H1 (cell line): ENCODE data around the gene ODF4. TPM values are rescaled to one million over a fixed set of nuclear protein-coding genes. Genes with fewer than 3 reads are reported as not detected.

ENCODE experiments used
- CTCF ChIA-PET: fragments of 300-600 bp; sonication (Branson Sonifier 250); formaldehyde crosslinking; loops from one replicate; lab custom pipeline; 2021; ENCODE audit not compliant: partially characterized antibody; lab: Charles Lee
- POLR2A ChIA-PET: fragments of 300-600 bp; sonication (Branson Sonifier 250); formaldehyde crosslinking; loops from one replicate; lab custom pipeline; 2021; ENCODE audit warnings: inconsistent platforms; ENCODE audit not compliant: partially characterized antibody; lab: Charles Lee
- DNase-seq, 2 experiments: peaks; one replicate each; pipeline versions ENCODE4 v3.0.0 to v3.0.0-alpha.2; 2010 to 2022; ENCODE audit warnings: low spot score in 2 of 2, low read depth in 1 of 2, mixed read lengths in 1 of 2
- FAIRE-seq: peaks from 2 replicates; lab custom pipeline; 2011; peaks lifted over from hg19 to GRCh38; lab: Jason Lieb, UNC
- H2AFZ ChIP-seq: 2 replicates; pipeline ENCODE4 v1.8.1; 2012; ENCODE audit warnings: low read length, inconsistent platforms
- H2AK5ac ChIP-seq: 2 replicates; pipeline ENCODE4 v1.6.1; 2013; ENCODE audit warnings: low read depth, low read length
- H2BK120ac ChIP-seq: replicated peaks from 2 replicates; pipeline ENCODE3; 2013; ENCODE audit warnings: low read depth, low read length, inconsistent platforms
- H2BK12ac ChIP-seq: 2 replicates; pipeline ENCODE4 v1.6.1; 2013; ENCODE audit warnings: low read depth, low read length
- H2BK15ac ChIP-seq: 2 replicates; pipeline ENCODE4 v1.6.1; 2013; ENCODE audit warnings: low read length
- H2BK20ac ChIP-seq: 2 replicates; pipeline ENCODE4 v1.6.1; 2013; ENCODE audit warnings: low read length
- H2BK5ac ChIP-seq: 2 replicates; pipeline ENCODE4 v1.6.1; 2013; ENCODE audit warnings: low read depth, low read length
- H3K14ac ChIP-seq: 2 replicates; pipeline ENCODE4 v1.6.1; 2013; ENCODE audit warnings: inconsistent platforms; ENCODE audit not compliant: insufficient read length
- H3K18ac ChIP-seq: 2 replicates; pipeline ENCODE4 v1.6.1; 2013; ENCODE audit warnings: low read length; ENCODE audit errors: extremely low read depth
- H3K23ac ChIP-seq: 2 replicates; pipeline ENCODE4 v1.6.1; 2013; ENCODE audit warnings: inconsistent platforms; ENCODE audit not compliant: insufficient read length
- H3K23me2 ChIP-seq: 2 replicates; pipeline ENCODE4 v1.6.1; 2013; ENCODE audit warnings: low read depth, low read length
- H3K27ac ChIP-seq: 2 replicates; pipeline ENCODE4 v1.6.1; 2011; ENCODE audit warnings: low read depth, low read length, inconsistent platforms
- H3K27me3 ChIP-seq, 4 experiments: replicated peaks in 1 of 4; 1 replicate in 1 of 4; 2 replicates in 3 of 4; pipeline versions ENCODE4 v1.6.1 to v1.8.1; 2011 to 2013; ENCODE audit warnings: low read length in 3 of 4, mild to moderate bottlenecking in 3 of 4, inconsistent platforms in 2 of 4, mixed read lengths in 2 of 4, moderate library complexity in 1 of 4; ENCODE audit not compliant: control insufficient read depth in 3 of 4, insufficient read depth in 3 of 4; ENCODE audit errors: extremely low read depth in 1 of 4
- H3K36me3 ChIP-seq, 4 experiments: 2 replicates each; pipeline versions ENCODE4 v1.6.1 to v1.8.1; 2011 to 2013; ENCODE audit warnings: mild to moderate bottlenecking in 4 of 4, low read length in 3 of 4, moderate library complexity in 2 of 4, control low read depth in 1 of 4, inconsistent platforms in 1 of 4; ENCODE audit not compliant: insufficient read depth in 4 of 4, control insufficient read depth in 2 of 4
- H3K4ac ChIP-seq: replicated peaks from 2 replicates; pipeline ENCODE3; 2013; ENCODE audit warnings: low read length, low read depth, mixed read lengths, inconsistent platforms; ENCODE audit not compliant: insufficient read length
- H3K4me1 ChIP-seq, 4 experiments: replicated peaks in 1 of 4; 1 replicate in 1 of 4; 2 replicates in 3 of 4; pipeline versions ENCODE4 v1.6.1 to v1.8.1; 2011 to 2013; ENCODE audit warnings: low read length in 3 of 4, inconsistent platforms in 2 of 4, mixed read lengths in 1 of 4; ENCODE audit not compliant: insufficient read depth in 4 of 4, control insufficient read depth in 3 of 4
- H3K4me2 ChIP-seq, 2 experiments: 2 replicates each; pipeline versions ENCODE4 v1.6.1 to v1.8.1; 2011 to 2013; ENCODE audit warnings: low read depth in 2 of 2, low read length in 2 of 2, control low read depth in 1 of 2, inconsistent platforms in 1 of 2, mild to moderate bottlenecking in 1 of 2; ENCODE audit not compliant: insufficient read depth in 1 of 2
- H3K4me3 ChIP-seq, 4 experiments: fragments of 200-600, 300-600 bp in 1 of 4; sonication (generic), shearing (Covaris generic), sonication (Bioruptor Twin) in 1 of 4; 2 replicates each; pipeline versions ENCODE4 v1.5.1 to v1.8.1; 2011 to 2016; ENCODE audit warnings: low read length in 4 of 4, low read depth in 3 of 4, control low read depth in 2 of 4, inconsistent platforms in 2 of 4, mild to moderate bottlenecking in 2 of 4, mixed read lengths in 1 of 4, moderate library complexity in 1 of 4; ENCODE audit not compliant: insufficient read depth in 2 of 4; ENCODE audit errors: extremely low read depth in 1 of 4
- H3K56ac ChIP-seq: replicated peaks from 2 replicates; pipeline ENCODE3; 2013; ENCODE audit warnings: low read depth, mild to moderate bottlenecking, mixed read lengths, low read length, inconsistent platforms; ENCODE audit not compliant: insufficient read length
- H3K79me1 ChIP-seq: 2 replicates; pipeline ENCODE4 v1.6.1; 2013; ENCODE audit warnings: low read depth, low read length, control low read depth
- H3K79me2 ChIP-seq, 2 experiments: 2 replicates each; pipeline versions ENCODE4 v1.6.1 to v1.8.1; 2012 to 2013; ENCODE audit warnings: low read length in 2 of 2, mild to moderate bottlenecking in 2 of 2, inconsistent platforms in 1 of 2; ENCODE audit not compliant: insufficient read depth in 2 of 2, control insufficient read depth in 1 of 2
- H3K9ac ChIP-seq, 4 experiments: replicated peaks in 1 of 4; 1 replicate in 1 of 4; 2 replicates in 3 of 4; pipeline versions ENCODE4 v1.6.1 to v1.8.1; 2011 to 2013; ENCODE audit warnings: low read depth in 3 of 4, low read length in 3 of 4, control low read depth in 2 of 4, mild to moderate bottlenecking in 2 of 4, moderate library complexity in 2 of 4, inconsistent platforms in 1 of 4; ENCODE audit errors: extremely low read depth in 1 of 4
- H3K9me3 ChIP-seq, 2 experiments: 2 replicates each; pipeline versions ENCODE4 v1.6.1 to v1.8.1; 2012 to 2013; ENCODE audit warnings: mild to moderate bottlenecking in 2 of 2, moderate library complexity in 2 of 2, control low read depth in 1 of 2, inconsistent platforms in 1 of 2, low read depth in 1 of 2, low read length in 1 of 2, mixed read lengths in 1 of 2; ENCODE audit not compliant: insufficient read depth in 2 of 2
- H4K20me1 ChIP-seq, 2 experiments: replicated peaks in 1 of 2; 2 replicates each; pipeline versions ENCODE3 to v1.8.1; 2011 to 2013; ENCODE audit warnings: inconsistent platforms in 2 of 2, low read length in 2 of 2, mild to moderate bottlenecking in 1 of 2; ENCODE audit not compliant: insufficient read depth in 2 of 2, control insufficient read depth in 1 of 2
- H4K5ac ChIP-seq: 2 replicates; pipeline ENCODE4 v1.6.1; 2013; ENCODE audit warnings: low read length, low read depth, mixed read lengths, inconsistent platforms; ENCODE audit not compliant: insufficient read length
- H4K8ac ChIP-seq: 2 replicates; pipeline ENCODE4 v1.8.0; 2013; ENCODE audit warnings: mild to moderate bottlenecking, moderate library complexity, low read length, inconsistent platforms; ENCODE audit not compliant: insufficient read depth; ENCODE audit errors: extremely low read depth
- H4K91ac ChIP-seq: replicated peaks from 2 replicates; pipeline ENCODE3; 2013; ENCODE audit warnings: low read length, mixed read lengths, inconsistent platforms; ENCODE audit not compliant: insufficient read length
- ATF3 ChIP-seq: IDR thresholded peaks from 2 replicates; pipeline ENCODE4 v1.6.1; 2011; ENCODE audit warnings: low read depth, mild to moderate bottlenecking, low read length; ENCODE audit not compliant: insufficient read depth
- BRCA1 ChIP-seq: IDR thresholded peaks from 2 replicates; pipeline ENCODE4 v1.6.1; 2012; ENCODE audit warnings: low read depth, low read length, improper control_type of control experiment
- KDM4A ChIP-seq: IDR thresholded peaks from one replicate; pipeline ENCODE4 v1.7.1; 2012; ENCODE audit warnings: low read depth, mild to moderate bottlenecking, moderate library complexity, low read length, inconsistent platforms; ENCODE audit not compliant: severe bottlenecking
- MAFK ChIP-seq: IDR thresholded peaks from 2 replicates; pipeline ENCODE4 v1.6.1; 2012; ENCODE audit warnings: low read depth, mild to moderate bottlenecking, improper control_type of control experiment, low read length
- PHF8 ChIP-seq: fragments of 200-600 bp; sonication (generic); conservative IDR thresholded peaks from 2 replicates; pipeline ENCODE4 v1.7.1; 2012; ENCODE audit warnings: low read depth, mild to moderate bottlenecking, inconsistent platforms, low read length, moderate library complexity
- SIX5 ChIP-seq: IDR thresholded peaks from 2 replicates; pipeline ENCODE4 v1.6.1; 2011; ENCODE audit warnings: mild to moderate bottlenecking, low read depth, low read length
- SP2 ChIP-seq: IDR thresholded peaks from 2 replicates; pipeline ENCODE4 v1.6.1; 2012; ENCODE audit warnings: mild to moderate bottlenecking, low read length, inconsistent platforms
- SUZ12 ChIP-seq: fragments of 200-600 bp; sonication (generic); IDR thresholded peaks from 2 replicates; pipeline ENCODE4 v1.6.1; 2012; ENCODE audit warnings: mild to moderate bottlenecking, inconsistent platforms, low read length, moderate library complexity, mixed read lengths
- TCF12 ChIP-seq: IDR thresholded peaks from 2 replicates; pipeline ENCODE4 v1.6.1; 2011; ENCODE audit warnings: low read depth, mild to moderate bottlenecking, low read length
- TEAD4 ChIP-seq: IDR thresholded peaks from 2 replicates; pipeline ENCODE4 v1.6.1; 2012; ENCODE audit warnings: low read depth, low read length, inconsistent platforms, mixed read lengths
- WGBS, 2 experiments: shearing (Covaris generic) in 1 of 2; methylation state at CpG; one replicate each; pipeline versions ENCODE4 v1.1.6 to v1.1.7; 2013 to 2015; ENCODE audit warnings: low lambda C conversion rate in 2 of 2, mixed read lengths in 2 of 2, inconsistent platforms in 1 of 2, low coverage in 1 of 2, missing lambda C conversion rate in 1 of 2; ENCODE audit not compliant: insufficient replicate concordance in 2 of 2, insufficient coverage in 1 of 2, insufficient read length in 1 of 2; ENCODE audit errors: extremely low coverage in 1 of 2, missing lambda C conversion rate in 1 of 2; 5-methylcytosine and 5-hydroxymethylcytosine counted together
- polyA plus RNA-seq, 7 experiments: library from polyadenylated mRNA; depleted of rRNA in 3 of 7; stranded (reverse) in 5 of 7; unstranded in 2 of 7; fragments of >200 nt in 5 of 7; fragments of 200-250 nt in 2 of 7; gene quantifications; 1 replicate in 5 of 7; 2 replicates in 1 of 7; 4 replicates in 1 of 7; pipeline versions ENCODE4 v1.2.1 to v1.2.3, GENCODE V29; 2011 to 2013; ENCODE audit warnings: missing spikeins in 2 of 7, mixed read lengths in 2 of 7
- total RNA-seq: library from RNA; stranded (reverse); fragmentation: NEBNext Ultra II Directional; extraction: Animal tissue kit (Norgen Biotek cat#: 25700); gene quantifications from 2 replicates; pipeline ENCODE4 v1.2.1, GENCODE V29; 2021
- TF ChIP-seq, protein P1 (sequence below): IDR thresholded peaks from 2 replicates; pipeline ENCODE4 v1.6.1; 2012; ENCODE audit warnings: inconsistent platforms

ODF4 gene
- total and polyA plus RNA-seq, 2 of the 8 experiments (the other 6 are each of a cell fraction or from before 2014, with no cell fraction given) = not detected

DNA sequence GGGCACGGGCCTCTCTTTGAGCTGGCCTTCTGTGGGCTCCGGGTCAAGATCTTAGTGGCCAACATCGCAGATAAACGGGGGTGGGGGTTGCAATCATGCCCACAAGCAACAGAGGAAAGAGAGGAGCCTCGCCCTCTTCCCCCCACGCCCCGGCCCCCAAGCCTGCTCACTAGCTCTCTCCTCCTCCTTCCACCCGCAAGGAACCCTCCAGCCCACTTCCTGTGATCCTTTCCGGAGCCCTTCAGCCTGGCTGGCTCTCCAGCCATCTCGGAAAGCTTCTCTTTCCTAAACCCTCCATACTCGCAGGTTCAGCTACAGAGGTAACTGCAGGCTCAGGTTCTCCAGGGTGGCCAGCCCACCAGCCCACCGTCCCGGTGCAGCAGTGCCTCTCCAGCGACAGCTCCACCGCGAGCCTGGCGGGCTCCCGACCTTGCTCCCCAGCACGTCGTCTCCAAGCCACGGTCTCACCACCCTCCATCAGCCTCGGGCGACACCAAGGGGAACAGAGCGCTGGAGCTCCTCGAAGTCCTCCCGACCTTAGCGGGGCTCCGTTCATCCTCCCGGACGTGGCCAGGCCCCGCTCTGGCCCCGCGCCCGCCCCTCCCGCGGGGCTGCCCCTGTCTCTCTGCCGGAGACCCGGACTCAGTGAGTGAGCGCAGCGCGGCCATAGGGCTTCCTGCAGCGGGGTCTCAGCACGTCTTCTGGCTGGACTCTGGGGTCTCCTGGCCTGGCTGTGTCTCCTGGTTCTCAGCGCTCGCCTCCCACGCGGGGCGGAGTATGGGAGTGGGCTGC lies 12.9 kb upstream of the ODF4 start:
- POLR2A ChIA-PET = interaction anchor here (0.7 to 4.6 kb wide), 12 partner anchors 9 to 78 kb away, joined by 3 to 33 read pairs (median 6); partner anchors contain the start of genes CTC1, KRABD2, PFAS and RPL26
- TF ChIP-seq PHF8 (peak; percentile 42; the same call in 1 of the 2 replicates), MAFK (no peak), SP2 (no peak), ATF3 (no peak), KDM4A (peak; percentile 97), SUZ12 (peak; percentile 65; the same call in 1 of the 2 replicates), BRCA1 (no peak), TCF12 (no peak), SIX5 (no peak), TEAD4 (no peak)
- TF ChIP-seq, protein P1, sequence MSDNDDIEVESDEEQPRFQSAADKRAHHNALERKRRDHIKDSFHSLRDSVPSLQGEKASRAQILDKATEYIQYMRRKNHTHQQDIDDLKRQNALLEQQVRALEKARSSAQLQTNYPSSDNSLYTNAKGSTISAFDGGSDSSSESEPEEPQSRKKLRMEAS = peak; percentile 64; the same call in 1 of the 2 replicates

More for the DNA sequence above, 12.9 kb upstream of the ODF4 start:
- no peaks in the 10 kb centered on the region for H3K79me2 ChIP-seq
- peak in 1 of 2 experiments; percentile 74 for DNase-seq
- H4K20me1 ChIP-seq = no peaks in the 10 kb centered on the region
- peaks cover 0 to 11% (median 5%) of the 10 kb centered on the region in 4 experiments; a peak in 5 of 7 replicates for H3K4me1 ChIP-seq
- H3K23me2 ChIP-seq = peaks cover 11% of the 10 kb centered on the region; the same call in 1 of the 2 replicates
- peak overlapping the region; percentile 35 for H3K4ac ChIP-seq
- no peaks in the 10 kb centered on the region for H3K36me3 ChIP-seq
- H2BK12ac ChIP-seq = no peak overlapping the region
- WGBS, 2 experiments = 11% methylated on average over 43 of the region's 48 CpGs; no CpG with 5 or more reads in 1 of the 2 experiments
- H3K9me3 ChIP-seq = no peaks in the 10 kb centered on the region
- no peak for FAIRE-seq
- H3K18ac ChIP-seq = peak overlapping the region; percentile 90
- no peak overlapping the region for H3K14ac ChIP-seq
- no peak overlapping the region for H3K23ac ChIP-seq
- no peak overlapping the region for H2BK120ac ChIP-seq
- peak overlapping the region; percentile 22 for H4K91ac ChIP-seq
- no peak overlapping the region for H2AK5ac ChIP-seq
- peak overlapping the region in 2 of 4 experiments; percentile 3 to 23; a peak in 2 of 7 replicates for H3K9ac ChIP-seq
- no peak overlapping the region for H2BK20ac ChIP-seq
- peak overlapping the region; percentile 88 for H4K8ac ChIP-seq
- peak overlapping the region; percentile 83 for H3K56ac ChIP-seq
- H3K27ac ChIP-seq = no peak overlapping the region
- CTCF ChIA-PET = interaction anchor here (1.1 to 6.0 kb wide), 10 partner anchors 12 to 235 kb away, joined by 3 to 56 read pairs (median 4); partner anchors contain the start of gene ODF4
- H4K5ac ChIP-seq = peak overlapping the region; percentile 34
- H2AFZ ChIP-seq = peak overlapping the region; percentile 90
- H3K4me3 ChIP-seq = peak overlapping the region; percentile 56 to 73 (median 62)
- peak overlapping the region; percentile 82 to 96 for H3K4me2 ChIP-seq
- peaks cover 2 to 20% (median 17%) of the 10 kb centered on the region in 4 experiments; a peak in 6 of 7 replicates for H3K27me3 ChIP-seq
- no peaks in the 10 kb centered on the region for H3K79me1 ChIP-seq
- H2BK5ac ChIP-seq = no peak overlapping the region; the same call in 1 of the 2 replicates
- H2BK15ac ChIP-seq = peak overlapping the region; percentile 83; the same call in 1 of the 2 replicates
